ENCODE measurements around the gene LHFPL3. TPM values are rescaled to one million over a fixed set of nuclear protein-coding genes. Genes with fewer than 3 reads are reported as not detected.

Gene LHFPL3
- total RNA-seq, 1 experiment from 2014 or later: 0.80 TPM

Other genes starting within 250 kb of the LHFPL3 start
- gene ORC5, start 120.6 kb upstream of the LHFPL3 start, total RNA-seq (2014; rRNA removed; shearing (Covaris generic)): 20.5 and 21.1 TPM in 2 replicates

Measured in H7 (cell line).